ENCODE results near the gene SHB.

SHB gene

GRCh38 chr9:38011991-38012390 lies 57.0 kb downstream of the SHB start:
- Histone ChIP-seq H3K79me1 (ENCODE audit: low read length) (peaks cover 26% of the 10 kb centered on the region), H3K9ac (ENCODE audit: low read length) (no peak overlapping the region), H3K27ac (ENCODE audit: low read depth, low read length) (no peak overlapping the region), H3K18ac (ENCODE audit: low read length) (no peak overlapping the region), H2BK12ac (ENCODE audit: low read length) (no peak overlapping the region), H3K14ac (ENCODE audit: low read length) (no peak overlapping the region), H2BK120ac (ENCODE audit: insufficient read depth, low read length, poor library complexity) (no peak overlapping the region), H3K9me3 (ENCODE audit: insufficient read depth, low read depth, low read length) (peaks cover 4% of the 10 kb centered on the region), H3K4me3 (ENCODE audit: low read depth, low read length) (no peak overlapping the region), H3K27me3 (ENCODE audit: insufficient read depth, low read length) (no peaks in the 10 kb centered on the region), H3K4ac (ENCODE audit: low read depth, low read length) (peak overlapping the region; percentile 58), H3K4me2 (ENCODE audit: low read length) (no peak overlapping the region), H4K12ac (ENCODE audit: low read depth, low read length) (no peak overlapping the region), H3K36me3 (ENCODE audit: control insufficient read depth in 1 of 2, insufficient read depth in 2 of 2, low read length in 2 of 2) (peaks cover 34 to 43% of the 10 kb centered on the region in 2 experiments), H4K91ac (ENCODE audit: low read depth, low read length) (no peak overlapping the region), H2AFZ (ENCODE audit: insufficient read depth, low read length, poor library complexity) (no peak overlapping the region), H3K4me1 (ENCODE audit: control insufficient read depth in 1 of 2, insufficient read depth in 2 of 2, low read length in 2 of 2) (peaks cover 40 to 43% of the 10 kb centered on the region in 2 experiments), H3K79me2 (ENCODE audit: control insufficient read depth, insufficient read depth, low read length, poor library complexity) (peaks cover 21% of the 10 kb centered on the region), H4K8ac (ENCODE audit: low read depth, low read length) (no peak overlapping the region), H3K23ac (ENCODE audit: low read length) (no peak overlapping the region), H2AK5ac (ENCODE audit: low read length) (no peak overlapping the region), H2BK5ac (ENCODE audit: low read depth, low read length, poor library complexity) (no peak overlapping the region)
- DNase-seq, result no peak
- no CpG with 5 or more reads among the region's 5 CpGs for WGBS (ENCODE audit: extremely low coverage, insufficient coverage, insufficient read length)

GRCh38 chr9:38010918-38011704 lies 57.9 kb downstream of the SHB start:
- Histone ChIP-seq H3K27me3 (ENCODE audit: insufficient read depth, low read length) (no peaks in the 10 kb centered on the region), H2BK120ac (ENCODE audit: insufficient read depth, low read length, poor library complexity) (no peak overlapping the region), H3K4me3 (ENCODE audit: low read depth, low read length) (no peak overlapping the region), H2AK5ac (ENCODE audit: low read length) (peak overlapping the region; percentile 2), H3K18ac (ENCODE audit: low read length) (peak overlapping the region; percentile 67), H2BK5ac (ENCODE audit: low read depth, low read length, poor library complexity) (no peak overlapping the region), H3K36me3 (ENCODE audit: control insufficient read depth in 1 of 2, insufficient read depth in 2 of 2, low read length in 2 of 2) (peaks cover 34 to 45% of the 10 kb centered on the region in 2 experiments), H4K8ac (ENCODE audit: low read depth, low read length) (no peak overlapping the region), H3K14ac (ENCODE audit: low read length) (no peak overlapping the region), H3K4ac (ENCODE audit: low read depth, low read length) (peak overlapping the region; percentile 19), H3K9me3 (ENCODE audit: insufficient read depth, low read depth, low read length) (peaks cover 4% of the 10 kb centered on the region), H3K79me1 (ENCODE audit: low read length) (peaks cover 18% of the 10 kb centered on the region), H3K27ac (ENCODE audit: low read depth, low read length) (no peak overlapping the region), H3K9ac (ENCODE audit: low read length) (no peak overlapping the region), H3K23ac (ENCODE audit: low read length) (no peak overlapping the region), H3K4me1 (ENCODE audit: control insufficient read depth in 1 of 2, insufficient read depth in 2 of 2, low read length in 2 of 2) (peaks cover 32 to 35% of the 10 kb centered on the region in 2 experiments), H2AFZ (ENCODE audit: insufficient read depth, low read length, poor library complexity) (no peak overlapping the region), H3K79me2 (ENCODE audit: control insufficient read depth, insufficient read depth, low read length, poor library complexity) (peaks cover 23% of the 10 kb centered on the region), H4K91ac (ENCODE audit: low read depth, low read length) (no peak overlapping the region), H3K4me2 (ENCODE audit: low read length) (no peak overlapping the region), H4K12ac (ENCODE audit: low read depth, low read length) (no peak overlapping the region), H2BK12ac (ENCODE audit: low read length) (no peak overlapping the region)
- no peak for DNase-seq
- WGBS (ENCODE audit: extremely low coverage, insufficient coverage, insufficient read length), result no CpG with 5 or more reads among the region's 7 CpGs

GRCh38 chr9:38009990-38010389 lies 59.0 kb downstream of the SHB start:
- no peak overlapping the region for H2BK12ac ChIP-seq (ENCODE audit: low read length)
- no peak overlapping the region for H3K4me2 ChIP-seq (ENCODE audit: low read length)
- peaks cover 12% of the 10 kb centered on the region for H3K79me1 ChIP-seq (ENCODE audit: low read length)
- H3K27ac ChIP-seq (ENCODE audit: low read depth, low read length), result no peak overlapping the region
- no peak overlapping the region for H2AFZ ChIP-seq (ENCODE audit: insufficient read depth, low read length, poor library complexity)
- peaks cover 26 to 27% of the 10 kb centered on the region in 2 experiments for H3K4me1 ChIP-seq (ENCODE audit: control insufficient read depth in 1 of 2, insufficient read depth in 2 of 2, low read length in 2 of 2)
- no peak overlapping the region for H3K14ac ChIP-seq (ENCODE audit: low read length)
- no peak overlapping the region for H2BK5ac ChIP-seq (ENCODE audit: low read depth, low read length, poor library complexity)
- peaks cover 35 to 42% of the 10 kb centered on the region in 2 experiments for H3K36me3 ChIP-seq (ENCODE audit: control insufficient read depth in 1 of 2, insufficient read depth in 2 of 2, low read length in 2 of 2)
- no peak overlapping the region for H4K91ac ChIP-seq (ENCODE audit: low read depth, low read length)
- no peak overlapping the region for H4K12ac ChIP-seq (ENCODE audit: low read depth, low read length)
- H4K8ac ChIP-seq (ENCODE audit: low read depth, low read length), result no peak overlapping the region
- peaks cover 4% of the 10 kb centered on the region for H3K9me3 ChIP-seq (ENCODE audit: insufficient read depth, low read depth, low read length)
- no peaks in the 10 kb centered on the region for H3K27me3 ChIP-seq (ENCODE audit: insufficient read depth, low read length)
- H3K79me2 ChIP-seq (ENCODE audit: control insufficient read depth, insufficient read depth, low read length, poor library complexity), result peaks cover 17% of the 10 kb centered on the region
- H2BK120ac ChIP-seq (ENCODE audit: insufficient read depth, low read length, poor library complexity), result no peak overlapping the region
- H3K4ac ChIP-seq (ENCODE audit: low read depth, low read length), result peak overlapping the region; percentile 38
- H3K18ac ChIP-seq (ENCODE audit: low read length), result no peak overlapping the region
- no peak overlapping the region for H2AK5ac ChIP-seq (ENCODE audit: low read length)
- no peak overlapping the region for H3K9ac ChIP-seq (ENCODE audit: low read length)
- DNase-seq, result no peak
- no peak overlapping the region for H3K4me3 ChIP-seq (ENCODE audit: low read depth, low read length)
- no peak overlapping the region for H3K23ac ChIP-seq (ENCODE audit: low read length)
- WGBS (ENCODE audit: extremely low coverage, insufficient coverage, insufficient read length), result no CpG with 5 or more reads among the region's 4 CpGs

- H3K4me3 ChIP-seq (ENCODE audit: low read depth, low read length), result no peak overlapping the region
- H4K8ac ChIP-seq (ENCODE audit: low read depth, low read length), result no peak overlapping the region
- peak overlapping the region; percentile 41 for H4K91ac ChIP-seq (ENCODE audit: low read depth, low read length)
- peaks cover 4% of the 10 kb centered on the region for H3K9me3 ChIP-seq (ENCODE audit: insufficient read depth, low read depth, low read length)
- H2BK5ac ChIP-seq (ENCODE audit: low read depth, low read length, poor library complexity), result peak overlapping the region; percentile 0
- DNase-seq, result no peak
- peak overlapping the region; percentile 0 for H2AK5ac ChIP-seq (ENCODE audit: low read length)
- no peak overlapping the region for H2BK120ac ChIP-seq (ENCODE audit: insufficient read depth, low read length, poor library complexity)
- peaks cover 10% of the 10 kb centered on the region for H3K79me2 ChIP-seq (ENCODE audit: control insufficient read depth, insufficient read depth, low read length, poor library complexity)
- H3K4me1 ChIP-seq (ENCODE audit: control insufficient read depth in 1 of 2, insufficient read depth in 2 of 2, low read length in 2 of 2), result peaks cover 20% of the 10 kb centered on the region in 2 experiments
- H3K36me3 ChIP-seq (ENCODE audit: control insufficient read depth in 1 of 2, insufficient read depth in 2 of 2, low read length in 2 of 2), result peaks cover 35 to 40% of the 10 kb centered on the region in 2 experiments
- H3K27me3 ChIP-seq (ENCODE audit: insufficient read depth, low read length), result no peaks in the 10 kb centered on the region
- H2BK12ac ChIP-seq (ENCODE audit: low read length), result peak overlapping the region; percentile 44
- peak overlapping the region; percentile 9 for H3K14ac ChIP-seq (ENCODE audit: low read length)
- peak overlapping the region; percentile 18 for H3K18ac ChIP-seq (ENCODE audit: low read length)
- H3K4me2 ChIP-seq (ENCODE audit: low read length), result no peak overlapping the region
- H3K79me1 ChIP-seq (ENCODE audit: low read length), result peaks cover 5% of the 10 kb centered on the region
- H3K9ac ChIP-seq (ENCODE audit: low read length), result no peak overlapping the region
- no peak overlapping the region for H3K23ac ChIP-seq (ENCODE audit: low read length)
- no peak overlapping the region for H3K4ac ChIP-seq (ENCODE audit: low read depth, low read length)
- no peak overlapping the region for H2AFZ ChIP-seq (ENCODE audit: insufficient read depth, low read length, poor library complexity)
- peak overlapping the region; percentile 42 for H3K27ac ChIP-seq (ENCODE audit: low read depth, low read length)
- no CpG with 5 or more reads among the region's 5 CpGs for WGBS (ENCODE audit: extremely low coverage, insufficient coverage, insufficient read length)
- no peak overlapping the region for H4K12ac ChIP-seq (ENCODE audit: low read depth, low read length)
Measured at GRCh38 chr9:38009035-38009501, 60.0 kb downstream of the SHB start.
